ENCODE measurements around the gene CD19.

- TF ChIP-seq CTCF (IDR thresholded peaks at IDR 0.05): no peak
- no peak for TF ChIP-seq POLR2A (IDR thresholded peaks at IDR 0.05)
Observed at GRCh38 chr16:28904828-28905227, 26.9 kb upstream of the CD19 start.

Data from adrenal gland (tissue), 5 donors.